Transverse colon (tissue), 4 donors: ENCODE data around the gene CYSRT1.
A peak's percentile ranks its signal among the peaks of the same experiment; 100 is the strongest.

Experiments
- CTCF ChIP-seq, 5 experiments: fragments of 200-600 bp in 3 of 5; fragments of 450-650 bp in 2 of 5; sonication (generic) in 3 of 5; IDR thresholded peaks; 1 replicate in 2 of 5; 2 replicates in 3 of 5; pipeline ENCODE4 v1.5.1; 2016 to 2017; ENCODE audit warnings: antibody characterized with exemption in 5 of 5, inconsistent platforms in 3 of 5, mild to moderate bottlenecking in 2 of 5, moderate library complexity in 1 of 5
- EP300 ChIP-seq: sonication (generic); formaldehyde crosslinking; IDR thresholded peaks from one replicate; pipeline ENCODE4 v1.6.1; 2017; ENCODE audit warnings: antibody characterized with exemption, low read depth
- POLR2A ChIP-seq: fragments of 450-650 bp; IDR thresholded peaks from one replicate; pipeline ENCODE4 v1.6.1; 2016; ENCODE audit warnings: antibody characterized with exemption, mild to moderate bottlenecking, moderate library complexity
- POLR2AphosphoS5 ChIP-seq, 3 donors: sonication (generic); formaldehyde crosslinking; IDR thresholded peaks; one replicate each; pipeline ENCODE4 v1.6.1; 2016; ENCODE audit warnings: antibody characterized with exemption in 3 of 3

GRCh38 chr9:137255448-137256114 is 30.6 kb downstream of the CYSRT1 start:
- no peak for TF ChIP-seq CTCF (IDR thresholded peaks at IDR 0.05)
- no peak for TF ChIP-seq EP300
- no peak for TF ChIP-seq POLR2AphosphoS5 (IDR thresholded peaks at IDR 0.05)
- TF ChIP-seq POLR2A: peak; percentile 6
